HCT116 (cell line): Measurements from ENCODE around the gene TNNT2. TPM values are rescaled to one million over a fixed set of nuclear protein-coding genes. Genes with fewer than 3 reads are reported as not detected.
A peak's percentile ranks its signal among the peaks of the same experiment; 100 is the strongest.

Experiments
- ATAC-seq: fragments of 200-7000 bp; cut with Tn5 transposase; 2 replicates; pipeline ENCODE4 v1.9.1; 2020; ENCODE audit warnings: mild to moderate bottlenecking, moderate library complexity
- BruUV-seq: library from RNA; stranded (reverse); fragments of 400-500 nt; replicated peaks from 2 replicates; lab custom pipeline; 2021; lab: Mats Ljungman, UMichigan
- CTCF ChIA-PET: fragments of 300-600 bp; sonication (Branson Sonifier 250); formaldehyde crosslinking; loops from one replicate; lab custom pipeline; 2021; ENCODE audit warnings: antibody characterized with exemption; lab: Charles Lee
- POLR2A ChIA-PET: fragments of 300-600, 350-600 bp; sonication (Branson Sonifier 250); formaldehyde crosslinking; loops from one replicate; lab custom pipeline; 2021; ENCODE audit warnings: antibody characterized with exemption; lab: Charles Lee
- RAD21 ChIA-PET, 2 experiments: fragments of 300-600 bp; sonication (Branson Sonifier 250); formaldehyde crosslinking; loops; one replicate each; lab custom pipeline; 2023; ENCODE audit warnings: low total read pairs in 2 of 2; ENCODE audit not compliant: uncharacterized antibody in 2 of 2, unreplicated experiment in 2 of 2, low non-redundant PET in 1 of 2; lab: Charles Lee
- DNase-seq: peaks from one replicate; pipeline ENCODE4 v3.0.0-alpha.2; 2010; ENCODE audit warnings: low read depth, low spot score
- H2AFZ ChIP-seq: fragments of 200-600 bp; shearing (Covaris generic), sonication (generic); 2 replicates; pipeline ENCODE4 v1.6.1; 2017; ENCODE audit warnings: low read depth, mixed run types, mixed read lengths, antibody characterized with exemption, low read length; ENCODE audit not compliant: poor library complexity, severe bottlenecking
- H3K27ac ChIP-seq: 2 replicates; pipeline ENCODE4 v1.5.1; 2012; ENCODE audit warnings: low read depth, low read length
- H3K27me3 ChIP-seq: fragments of 200-600 bp; sonication (generic); 2 replicates; pipeline ENCODE4 v1.6.1; 2016; ENCODE audit warnings: mixed run types, low read length, mixed read lengths; ENCODE audit not compliant: insufficient read depth
- H3K36me3 ChIP-seq, 2 experiments: fragments of 200-500 bp in 1 of 2; fragments of 200-600 bp in 1 of 2; sonication (Bioruptor generic) in 1 of 2; sonication (generic) in 1 of 2; 2 replicates each; pipeline versions ENCODE4 v1.5.1 to v1.6.1; 2014 to 2016; ENCODE audit warnings: low read length in 2 of 2, inconsistent platforms in 1 of 2, mixed read lengths in 1 of 2, mixed run types in 1 of 2; ENCODE audit not compliant: insufficient read depth in 2 of 2, control insufficient read depth in 1 of 2
- H3K4me1 ChIP-seq, 2 experiments: fragments of 200-600 bp in 1 of 2; sonication (generic) in 1 of 2; 2 replicates each; pipeline versions ENCODE4 v1.5.1 to v1.6.1; 2012 to 2017; ENCODE audit warnings: low read length in 2 of 2, inconsistent platforms in 1 of 2, mild to moderate bottlenecking in 1 of 2, mixed read lengths in 1 of 2, mixed run types in 1 of 2, moderate library complexity in 1 of 2; ENCODE audit not compliant: insufficient read depth in 2 of 2, control insufficient read depth in 1 of 2
- H3K4me2 ChIP-seq: fragments of 200-600 bp; sonication (generic); 2 replicates; pipeline ENCODE4 v1.6.1; 2017; ENCODE audit warnings: mixed run types, low read length, mixed read lengths
- H3K4me3 ChIP-seq, 2 experiments: fragments of 200-600 bp in 1 of 2; sonication (generic) in 1 of 2; replicated peaks in 1 of 2; 2 replicates each; pipeline ENCODE4 v1.5.1; 2011 to 2016; ENCODE audit warnings: low read length in 2 of 2, control low read depth in 1 of 2, low read depth in 1 of 2, mild to moderate bottlenecking in 1 of 2, mixed read lengths in 1 of 2, mixed run types in 1 of 2
- H3K79me2 ChIP-seq: fragments of 200-600 bp; sonication (generic); 2 replicates; pipeline ENCODE4 v1.6.1; 2017; ENCODE audit warnings: mild to moderate bottlenecking, mixed run types, low read length, moderate library complexity, mixed read lengths; ENCODE audit not compliant: insufficient read depth
- H3K9ac ChIP-seq: fragments of 200-600 bp; sonication (generic); 2 replicates; pipeline ENCODE4 v1.6.1; 2016; ENCODE audit warnings: low read length, mixed read lengths
- H3K9me2 ChIP-seq: fragments of 200-600 bp; sonication (generic), shearing (Covaris generic); 2 replicates; pipeline ENCODE4 v1.6.1; 2017; ENCODE audit warnings: mixed run types, mild to moderate bottlenecking, moderate library complexity; ENCODE audit not compliant: insufficient read depth
- H3K9me3 ChIP-seq, 2 experiments: fragments of 200-500 bp in 1 of 2; fragments of 200-600 bp in 1 of 2; sonication (Bioruptor generic) in 1 of 2; sonication (generic) in 1 of 2; 2 replicates each; pipeline ENCODE4 v1.6.1; 2014 to 2017; ENCODE audit warnings: low read length in 2 of 2, mixed read lengths in 2 of 2, inconsistent platforms in 1 of 2, low read depth in 1 of 2, mild to moderate bottlenecking in 1 of 2, mixed run types in 1 of 2, moderate library complexity in 1 of 2; ENCODE audit not compliant: control insufficient read depth in 1 of 2, insufficient read depth in 1 of 2
- H4K20me1 ChIP-seq: fragments of 200-600 bp; sonication (generic), shearing (Covaris generic); 2 replicates; pipeline ENCODE4 v1.6.1; 2017; ENCODE audit warnings: mixed run types, mild to moderate bottlenecking, moderate library complexity; ENCODE audit not compliant: insufficient read depth
- ATF3 ChIP-seq: IDR thresholded peaks from 2 replicates; pipeline ENCODE4 v1.6.1; 2012
- CBX3 ChIP-seq: IDR thresholded peaks from 2 replicates; pipeline ENCODE4 v1.6.1; 2012; ENCODE audit warnings: low read depth
- CEBPB ChIP-seq: IDR thresholded peaks from 2 replicates; pipeline ENCODE4 v1.6.1; 2012; ENCODE audit warnings: low read depth
- CTCF ChIP-seq, 3 experiments: fragments of 200-600 bp in 1 of 3; sonication (generic) in 1 of 3; IDR thresholded peaks in 2 of 3; conservative IDR thresholded peaks in 1 of 3; 2 replicates each; pipeline ENCODE4 v1.5.1; 2012 to 2017; ENCODE audit warnings: low read depth in 2 of 3, low read length in 2 of 3, antibody characterized with exemption in 1 of 3, borderline replicate concordance in 1 of 3, control low read depth in 1 of 3, mild to moderate bottlenecking in 1 of 3, mixed read lengths in 1 of 3, mixed run types in 1 of 3, moderate library complexity in 1 of 3; ENCODE audit not compliant: insufficient read depth in 1 of 3
- EGR1 ChIP-seq: IDR thresholded peaks from 2 replicates; pipeline ENCODE4 v1.6.1; 2012; ENCODE audit warnings: low read depth
- EZH2 ChIP-seq: fragments of 200-600 bp; sonication (generic); IDR thresholded peaks from 2 replicates; pipeline ENCODE4 v1.6.1; 2017; ENCODE audit warnings: antibody characterized with exemption, mixed run types
- EZH2phosphoT487 ChIP-seq: fragments of 200-600 bp; IDR thresholded peaks from 2 replicates; pipeline ENCODE4 v1.6.1; 2018; ENCODE audit warnings: antibody characterized with exemption, borderline replicate concordance
- FOSL1 ChIP-seq: IDR thresholded peaks from 2 replicates; pipeline ENCODE4 v1.6.1; 2012; ENCODE audit warnings: low read depth
- MAX ChIP-seq: IDR thresholded peaks from 2 replicates; pipeline ENCODE4 v1.6.1; 2012
- POLR2A ChIP-seq: IDR thresholded peaks from 2 replicates; pipeline ENCODE4 v1.7.0; 2011; ENCODE audit warnings: borderline replicate concordance; ENCODE audit not compliant: insufficient read depth, insufficient read length; ENCODE audit errors: extremely low read depth
- POLR2AphosphoS5 ChIP-seq: IDR thresholded peaks from 2 replicates; pipeline ENCODE4 v1.6.1; 2011; ENCODE audit warnings: mild to moderate bottlenecking, low read depth, low read length, moderate library complexity
- SP1 ChIP-seq: IDR thresholded peaks from 2 replicates; pipeline ENCODE4 v1.6.1; 2012; ENCODE audit warnings: low read depth
- TCF7L2 ChIP-seq: IDR thresholded peaks from 2 replicates; pipeline ENCODE4 v1.7.0; 2011; ENCODE audit warnings: borderline replicate concordance, inconsistent platforms; ENCODE audit not compliant: insufficient read depth, insufficient read length; ENCODE audit errors: extremely low read depth
- YY1 ChIP-seq: IDR thresholded peaks from 2 replicates; pipeline ENCODE4 v1.6.1; 2011; ENCODE audit warnings: low read length, low read depth, moderate library complexity, mild to moderate bottlenecking; ENCODE audit not compliant: insufficient replicate concordance; ENCODE audit errors: extremely low read depth
- ZBTB33 ChIP-seq: IDR thresholded peaks from 2 replicates; pipeline ENCODE4 v1.6.1; 2011; ENCODE audit warnings: mild to moderate bottlenecking, low read length, moderate library complexity; ENCODE audit not compliant: insufficient replicate concordance; ENCODE audit errors: extremely low read depth
- ZNF274 ChIP-seq: fragments of 200-500 bp; sonication (Bioruptor generic); IDR thresholded peaks from 2 replicates; pipeline ENCODE4 v1.6.1; 2014; ENCODE audit warnings: mild to moderate bottlenecking, low read depth, low read length, inconsistent platforms
- intact Hi-C: fragments of 100-400 bp; cut with micrococcal nuclease; formaldehyde crosslinking; loops from 2 replicates; pipeline ENCODE4 v1.10.0; 2022
- total RNA-seq: library from RNA; stranded (reverse); gene quantifications from one replicate; pipeline ENCODE4 v1.2.1, GENCODE V29; 2021; ENCODE audit not compliant: unreplicated experiment

TNNT2 gene
- total RNA-seq, 1 experiment from 2014 or later: 2.0 TPM

- TF ChIP-seq YY1: no peak
- TF ChIP-seq EGR1: no peak
- no peak for TF ChIP-seq CBX3
- TF ChIP-seq ZNF274: no peak
- no peak for TF ChIP-seq EZH2
- no peak for TF ChIP-seq CTCF (IDR thresholded peaks at IDR 0.05 in 2 of 3, conservative IDR thresholded peaks at IDR 0.05 in 1 of 3; ENCODE audit: borderline replicate concordance in 1 of 3, insufficient read depth in 1 of 3, low read depth in 2 of 3, low read length in 2 of 3)
- TF ChIP-seq CEBPB: no peak
- TF ChIP-seq POLR2AphosphoS5: no peak
- no peak for TF ChIP-seq ZBTB33
- TF ChIP-seq POLR2A: no peak
- TF ChIP-seq, all 23 proteins: peak for 0
Measured at GRCh38 chr1:201326710-201327109, 50.8 kb downstream of the TNNT2 start (continued).

- POLR2A ChIA-PET: no interaction called here
- Histone ChIP-seq H3K27ac (no peak overlapping the region), H2AFZ (no peak overlapping the region), H3K4me2 (no peak overlapping the region), H3K4me3 (no peak overlapping the region), H3K9me2 (no peaks in the 10 kb centered on the region), H3K9ac (no peak overlapping the region), H3K36me3 (no peaks in the 10 kb centered on the region), H3K4me1 (no peaks in the 10 kb centered on the region), H4K20me1 (no peaks in the 10 kb centered on the region), H3K9me3 (no peaks in the 10 kb centered on the region), H3K27me3 (no peaks in the 10 kb centered on the region), H3K79me2 (no peaks in the 10 kb centered on the region)
- ATAC-seq (peak; percentile 63), DNase-seq (no peak)
- no TSS peak for BruUV-seq
- RAD21 ChIA-PET: no interaction called here
- CTCF ChIA-PET: no interaction called here
- intact Hi-C loops: no loop called here
- TF ChIP-seq ZBTB33 (no peak), FOSL1 (no peak), TCF7L2 (no peak), ATF3 (no peak), EZH2phosphoT487 (no peak), MAX (no peak), POLR2AphosphoS5 (no peak), ZNF274 (no peak), CBX3 (no peak), POLR2A (no peak), SP1 (no peak)
Measured at GRCh38 chr1:201325678-201326060, 51.8 kb downstream of the TNNT2 start.
